Stimulated activated CD4-positive, alpha-beta T cell treated with anti-CD3 and anti-CD28 coated beads, Interleukin-15, amount 100 ng/mL, for 48 hours (primary cell): Measurements from ENCODE around the gene RNASEH1.

ENCODE experiments used
- DNase-seq, 2 donors: peaks; one replicate each; pipeline ENCODE4 v3.0.0-alpha.2; 2020; ENCODE audit warnings: low read depth in 2 of 2

The RNASEH1 gene

GRCh38 chr2:3558205-3559014, at the start of gene RNASEH1:
Gene RNASEH1 (minus strand): TSS chr2:3558333. CDS start chr2:3558260, 73 bp downstream.
- DNase-seq: peak; percentile 97 to 98

- no peak for DNase-seq
Measured at GRCh38 chr2:3606370-3607201, 48.5 kb upstream of the RNASEH1 start.

GRCh38 chr2:3606028-3606369, 47.9 kb upstream of the RNASEH1 start:
- no peak for DNase-seq

GRCh38 chr2:3604991-3605961, 47.1 kb upstream of the RNASEH1 start:
- DNase-seq: peak in 1 of 2 donors; percentile 31

GRCh38 chr2:3604207-3604877, 46.2 kb upstream of the RNASEH1 start:
- no peak for DNase-seq

- DNase-seq: no peak
Measured at GRCh38 chr2:3603536-3604206, 45.5 kb upstream of the RNASEH1 start.

GRCh38 chr2:3602553-3603339, 44.6 kb upstream of the RNASEH1 start:
- no peak for DNase-seq

- DNase-seq: no peak
Measured at GRCh38 chr2:3601561-3602271, 43.6 kb upstream of the RNASEH1 start.

GRCh38 chr2:3600256-3600855, 42.2 kb upstream of the RNASEH1 start:
- no peak for DNase-seq

GRCh38 chr2:3598912-3599854, 41.0 kb upstream of the RNASEH1 start:
- no peak for DNase-seq

- no peak for DNase-seq
Measured at GRCh38 chr2:3598197-3598910, 40.2 kb upstream of the RNASEH1 start.

GRCh38 chr2:3597567-3597966, 39.4 kb upstream of the RNASEH1 start:
- DNase-seq: peak in 1 of 2 donors; percentile 10

- DNase-seq: no peak
Measured at GRCh38 chr2:3596901-3597417, 38.8 kb upstream of the RNASEH1 start.

GRCh38 chr2:3595985-3596384, 37.9 kb upstream of the RNASEH1 start:
- DNase-seq: peak; percentile 32 to 47

GRCh38 chr2:3595404-3595803, 37.3 kb upstream of the RNASEH1 start:
- DNase-seq: no peak

- no peak for DNase-seq
Measured at GRCh38 chr2:3594493-3595281, 36.6 kb upstream of the RNASEH1 start, which contains the start of gene COLEC11. Gene COLEC11 (plus strand): TSS chr2:3595112. CDS start chr2:3604341, 9,229 bp downstream.
